ENCODE measurements around the gene RBBP4. TPM values are rescaled to one million over a fixed set of nuclear protein-coding genes. Genes with fewer than 3 reads are reported as not detected.

Gene RBBP4
- total and polyA plus RNA-seq, 2 of the 13 experiments (the other 11 are each of a cell fraction or from before 2014, with no cell fraction given), result 64.4 to 166 TPM

GRCh38 chr1:32733582-32734321 is 82.7 kb downstream of the RBBP4 start (continued):
- TF ChIP-seq ZSCAN5A (CRISPR knock-in tag; IDR thresholded peaks at IDR 0.05; ENCODE audit: borderline replicate concordance), result no peak
- TF ChIP-seq ZNF577 (CRISPR knock-in tag; IDR thresholded peaks at IDR 0.05; ENCODE audit: borderline replicate concordance, low read depth), result no peak
- no peak for TF ChIP-seq ZXDC (CRISPR knock-in tag; IDR thresholded peaks at IDR 0.05)
- TF ChIP-seq SAP130 (CRISPR knock-in tag; IDR thresholded peaks at IDR 0.05; ENCODE audit: low read depth), result peak; percentile 95
- peak; percentile 79 for TF ChIP-seq RFX1 (IDR thresholded peaks at IDR 0.05)
- peak; percentile 50 for TF ChIP-seq SKI (IDR thresholded peaks at IDR 0.05; ENCODE audit: partially characterized antibody)
- no peak for TF ChIP-seq EED (CRISPR knock-in tag; IDR thresholded peaks at IDR 0.05)
- TF ChIP-seq SOX13 (IDR thresholded peaks at IDR 0.05), result no peak
- 0 out of 4 replicates have a peak, but pooled peaks of 1 of the 2 experiments have one; percentile 13 for TF ChIP-seq SOX13 (CRISPR knock-in tag; conservative IDR thresholded peaks at IDR 0.05 in 1 of 2, IDR thresholded peaks at IDR 0.05 in 1 of 2)
- no peak for TF ChIP-seq ZNF570 (CRISPR knock-in tag; IDR thresholded peaks at IDR 0.05; ENCODE audit: borderline replicate concordance)
- TF ChIP-seq ZNF292 (CRISPR knock-in tag; IDR thresholded peaks at IDR 0.05; ENCODE audit: borderline replicate concordance, low read depth), result peak; percentile 26; the same call in 1 of the 2 replicates
- no peak for TF ChIP-seq SKIL (CRISPR knock-in tag; IDR thresholded peaks at IDR 0.05; ENCODE audit: borderline replicate concordance)
- no peak for TF ChIP-seq NR0B2 (CRISPR knock-in tag; IDR thresholded peaks at IDR 0.05)
- TF ChIP-seq RARA (CRISPR knock-in tag; IDR thresholded peaks at IDR 0.05), result 0 out of 2 replicates have a peak, but pooled peaks have one; percentile 8
- TF ChIP-seq BHLHE40 (IDR thresholded peaks at IDR 0.05; ENCODE audit: low read length), result peak; percentile 70
- TF ChIP-seq ZFP36 (IDR thresholded peaks at IDR 0.05; ENCODE audit: borderline replicate concordance, low read depth, low read length, partially characterized antibody), result no peak
- TF ChIP-seq GABPA (IDR thresholded peaks at IDR 0.05; ENCODE audit: low read depth, low read length), result no peak
- TF ChIP-seq GABPA (CRISPR knock-in tag; IDR thresholded peaks at IDR 0.05; ENCODE audit: low read depth), result no peak
- TF ChIP-seq ZBTB46 (CRISPR knock-in tag; IDR thresholded peaks at IDR 0.05; ENCODE audit: borderline replicate concordance), result no peak
- no peak for TF ChIP-seq DNMT1 (CRISPR knock-in tag; IDR thresholded peaks at IDR 0.05)
- TF ChIP-seq SSRP1 (CRISPR knock-in tag; IDR thresholded peaks at IDR 0.05), result no peak
- TF ChIP-seq ZNF138 (CRISPR knock-in tag; IDR thresholded peaks at IDR 0.05; ENCODE audit: low read depth), result no peak
